ENCODE measurements around the gene SYK. TPM values are rescaled to one million over a fixed set of nuclear protein-coding genes. Genes with fewer than 3 reads are reported as not detected.

Gene SYK
- total and polyA plus RNA-seq, 2 donors (not counting 1 experiment from before 2014, with no cell fraction given), result not detected

GRCh38 chr9:90766731-90767130 is 34.9 kb upstream of the SYK start:
- TF ChIP-seq CTCF (conservative IDR thresholded peaks at IDR 0.05 in 1 of 2, IDR thresholded peaks at IDR 0.05 in 1 of 2; ENCODE audit: low read depth in 1 of 2, low read length in 2 of 2) (no peak), EZH2 (IDR thresholded peaks at IDR 0.05; ENCODE audit: low read length, missing control alignments) (no peak)
- no peak overlapping the region for H3K27ac ChIP-seq (ENCODE audit: insufficient read depth, low read length)
- H3K4me2 ChIP-seq (ENCODE audit: extremely low read depth, insufficient read depth, low read length), result no peak overlapping the region
- DNase-seq (ENCODE audit: low read depth in 2 of 2), result no peak
- no peaks in the 10 kb centered on the region for H3K9me3 ChIP-seq (ENCODE audit: control insufficient read depth, insufficient read depth, low read depth, low read length)
- no peak overlapping the region for H3K4me3 ChIP-seq (replicated peaks in 1 of 4; ENCODE audit: control extremely low read depth in 1 of 4, insufficient read depth in 1 of 4, low read depth in 3 of 4, low read length in 4 of 4)
- no peaks in the 10 kb centered on the region for H3K4me1 ChIP-seq (ENCODE audit: control insufficient read depth, extremely low read depth, insufficient read depth, low read length)
- H2AFZ ChIP-seq (ENCODE audit: low read length), result no peak overlapping the region
- no peak overlapping the region for H3K9ac ChIP-seq (ENCODE audit: insufficient read depth, low read length)
- no peaks in the 10 kb centered on the region for H4K20me1 ChIP-seq (ENCODE audit: control insufficient read depth, extremely low read depth, insufficient read depth, low read length)
- no peaks in the 10 kb centered on the region for H3K79me2 ChIP-seq (ENCODE audit: control insufficient read depth, insufficient read depth, low read length)
- no peaks in the 10 kb centered on the region for H3K27me3 ChIP-seq (ENCODE audit: control insufficient read depth, insufficient read depth, low read length)
- H3K36me3 ChIP-seq (ENCODE audit: control insufficient read depth, insufficient read depth, low read length), result no peaks in the 10 kb centered on the region

GRCh38 chr9:90767523-90768100 is 34.0 kb upstream of the SYK start:
- Histone ChIP-seq H3K9ac (ENCODE audit: insufficient read depth, low read length) (no peak overlapping the region), H3K4me2 (ENCODE audit: extremely low read depth, insufficient read depth, low read length) (no peak overlapping the region), H3K4me1 (ENCODE audit: control insufficient read depth, extremely low read depth, insufficient read depth, low read length) (no peaks in the 10 kb centered on the region), H4K20me1 (ENCODE audit: control insufficient read depth, extremely low read depth, insufficient read depth, low read length) (no peaks in the 10 kb centered on the region), H3K79me2 (ENCODE audit: control insufficient read depth, insufficient read depth, low read length) (no peaks in the 10 kb centered on the region), H3K36me3 (ENCODE audit: control insufficient read depth, insufficient read depth, low read length) (no peaks in the 10 kb centered on the region), H3K27me3 (ENCODE audit: control insufficient read depth, insufficient read depth, low read length) (no peaks in the 10 kb centered on the region), H3K9me3 (ENCODE audit: control insufficient read depth, insufficient read depth, low read depth, low read length) (no peaks in the 10 kb centered on the region), H3K27ac (ENCODE audit: insufficient read depth, low read length) (no peak overlapping the region), H2AFZ (ENCODE audit: low read length) (no peak overlapping the region), H3K4me3 (replicated peaks in 1 of 4; ENCODE audit: control extremely low read depth in 1 of 4, insufficient read depth in 1 of 4, low read depth in 3 of 4, low read length in 4 of 4) (no peak overlapping the region)
- no peak for TF ChIP-seq CTCF (conservative IDR thresholded peaks at IDR 0.05 in 1 of 2, IDR thresholded peaks at IDR 0.05 in 1 of 2; ENCODE audit: low read depth in 1 of 2, low read length in 2 of 2)
- TF ChIP-seq EZH2 (IDR thresholded peaks at IDR 0.05; ENCODE audit: low read length, missing control alignments), result no peak
- no peak for DNase-seq (ENCODE audit: low read depth in 2 of 2)

GRCh38 chr9:90770182-90770738 is 31.4 kb upstream of the SYK start:
- Histone ChIP-seq H3K27ac (ENCODE audit: insufficient read depth, low read length) (no peak overlapping the region), H3K4me2 (ENCODE audit: extremely low read depth, insufficient read depth, low read length) (no peak overlapping the region), H3K4me3 (replicated peaks in 1 of 4; ENCODE audit: control extremely low read depth in 1 of 4, insufficient read depth in 1 of 4, low read depth in 3 of 4, low read length in 4 of 4) (no peak overlapping the region), H3K9me3 (ENCODE audit: control insufficient read depth, insufficient read depth, low read depth, low read length) (no peaks in the 10 kb centered on the region), H3K36me3 (ENCODE audit: control insufficient read depth, insufficient read depth, low read length) (no peaks in the 10 kb centered on the region), H3K9ac (ENCODE audit: insufficient read depth, low read length) (no peak overlapping the region), H3K4me1 (ENCODE audit: control insufficient read depth, extremely low read depth, insufficient read depth, low read length) (no peaks in the 10 kb centered on the region), H3K27me3 (ENCODE audit: control insufficient read depth, insufficient read depth, low read length) (no peaks in the 10 kb centered on the region), H4K20me1 (ENCODE audit: control insufficient read depth, extremely low read depth, insufficient read depth, low read length) (no peaks in the 10 kb centered on the region), H2AFZ (ENCODE audit: low read length) (no peak overlapping the region), H3K79me2 (ENCODE audit: control insufficient read depth, insufficient read depth, low read length) (no peaks in the 10 kb centered on the region)
- TF ChIP-seq EZH2 (IDR thresholded peaks at IDR 0.05; ENCODE audit: low read length, missing control alignments) (no peak), CTCF (conservative IDR thresholded peaks at IDR 0.05 in 1 of 2, IDR thresholded peaks at IDR 0.05 in 1 of 2; ENCODE audit: low read depth in 1 of 2, low read length in 2 of 2) (no peak)
- DNase-seq (ENCODE audit: low read depth in 2 of 2), result no peak
